HCT116 (cell line): ENCODE measurements around the gene HTR3E. TPM values are rescaled to one million over a fixed set of nuclear protein-coding genes. Genes with fewer than 3 reads are reported as not detected.
A peak's percentile ranks its signal among the peaks of the same experiment; 100 is the strongest.

ENCODE experiments used
- ATAC-seq: fragments of 200-7000 bp; cut with Tn5 transposase; 2 replicates; pipeline ENCODE4 v1.9.1; 2020; ENCODE audit warnings: mild to moderate bottlenecking, moderate library complexity
- BruUV-seq: library from RNA; stranded (reverse); fragments of 400-500 nt; replicated peaks from 2 replicates; lab custom pipeline; 2021; lab: Mats Ljungman, UMichigan
- CTCF ChIA-PET: fragments of 300-600 bp; sonication (Branson Sonifier 250); formaldehyde crosslinking; loops from one replicate; lab custom pipeline; 2021; ENCODE audit warnings: antibody characterized with exemption; lab: Charles Lee
- POLR2A ChIA-PET: fragments of 300-600, 350-600 bp; sonication (Branson Sonifier 250); formaldehyde crosslinking; loops from one replicate; lab custom pipeline; 2021; ENCODE audit warnings: antibody characterized with exemption; lab: Charles Lee
- RAD21 ChIA-PET, 2 experiments: fragments of 300-600 bp; sonication (Branson Sonifier 250); formaldehyde crosslinking; loops; one replicate each; lab custom pipeline; 2023; ENCODE audit warnings: low total read pairs in 2 of 2; ENCODE audit not compliant: uncharacterized antibody in 2 of 2, unreplicated experiment in 2 of 2, low non-redundant PET in 1 of 2; lab: Charles Lee
- DNase-seq: peaks from one replicate; pipeline ENCODE4 v3.0.0-alpha.2; 2010; ENCODE audit warnings: low read depth, low spot score
- H2AFZ ChIP-seq: fragments of 200-600 bp; shearing (Covaris generic), sonication (generic); 2 replicates; pipeline ENCODE4 v1.6.1; 2017; ENCODE audit warnings: low read depth, mixed run types, mixed read lengths, antibody characterized with exemption, low read length; ENCODE audit not compliant: poor library complexity, severe bottlenecking
- H3K27ac ChIP-seq: 2 replicates; pipeline ENCODE4 v1.5.1; 2012; ENCODE audit warnings: low read depth, low read length
- H3K27me3 ChIP-seq: fragments of 200-600 bp; sonication (generic); 2 replicates; pipeline ENCODE4 v1.6.1; 2016; ENCODE audit warnings: mixed run types, low read length, mixed read lengths; ENCODE audit not compliant: insufficient read depth
- H3K36me3 ChIP-seq, 2 experiments: fragments of 200-500 bp in 1 of 2; fragments of 200-600 bp in 1 of 2; sonication (Bioruptor generic) in 1 of 2; sonication (generic) in 1 of 2; 2 replicates each; pipeline versions ENCODE4 v1.5.1 to v1.6.1; 2014 to 2016; ENCODE audit warnings: low read length in 2 of 2, inconsistent platforms in 1 of 2, mixed read lengths in 1 of 2, mixed run types in 1 of 2; ENCODE audit not compliant: insufficient read depth in 2 of 2, control insufficient read depth in 1 of 2
- H3K4me1 ChIP-seq, 2 experiments: fragments of 200-600 bp in 1 of 2; sonication (generic) in 1 of 2; 2 replicates each; pipeline versions ENCODE4 v1.5.1 to v1.6.1; 2012 to 2017; ENCODE audit warnings: low read length in 2 of 2, inconsistent platforms in 1 of 2, mild to moderate bottlenecking in 1 of 2, mixed read lengths in 1 of 2, mixed run types in 1 of 2, moderate library complexity in 1 of 2; ENCODE audit not compliant: insufficient read depth in 2 of 2, control insufficient read depth in 1 of 2
- H3K4me2 ChIP-seq: fragments of 200-600 bp; sonication (generic); 2 replicates; pipeline ENCODE4 v1.6.1; 2017; ENCODE audit warnings: mixed run types, low read length, mixed read lengths
- H3K4me3 ChIP-seq, 2 experiments: fragments of 200-600 bp in 1 of 2; sonication (generic) in 1 of 2; replicated peaks in 1 of 2; 2 replicates each; pipeline ENCODE4 v1.5.1; 2011 to 2016; ENCODE audit warnings: low read length in 2 of 2, control low read depth in 1 of 2, low read depth in 1 of 2, mild to moderate bottlenecking in 1 of 2, mixed read lengths in 1 of 2, mixed run types in 1 of 2
- H3K79me2 ChIP-seq: fragments of 200-600 bp; sonication (generic); 2 replicates; pipeline ENCODE4 v1.6.1; 2017; ENCODE audit warnings: mild to moderate bottlenecking, mixed run types, low read length, moderate library complexity, mixed read lengths; ENCODE audit not compliant: insufficient read depth
- H3K9ac ChIP-seq: fragments of 200-600 bp; sonication (generic); 2 replicates; pipeline ENCODE4 v1.6.1; 2016; ENCODE audit warnings: low read length, mixed read lengths
- H3K9me2 ChIP-seq: fragments of 200-600 bp; sonication (generic), shearing (Covaris generic); 2 replicates; pipeline ENCODE4 v1.6.1; 2017; ENCODE audit warnings: mixed run types, mild to moderate bottlenecking, moderate library complexity; ENCODE audit not compliant: insufficient read depth
- H3K9me3 ChIP-seq, 2 experiments: fragments of 200-500 bp in 1 of 2; fragments of 200-600 bp in 1 of 2; sonication (Bioruptor generic) in 1 of 2; sonication (generic) in 1 of 2; 2 replicates each; pipeline ENCODE4 v1.6.1; 2014 to 2017; ENCODE audit warnings: low read length in 2 of 2, mixed read lengths in 2 of 2, inconsistent platforms in 1 of 2, low read depth in 1 of 2, mild to moderate bottlenecking in 1 of 2, mixed run types in 1 of 2, moderate library complexity in 1 of 2; ENCODE audit not compliant: control insufficient read depth in 1 of 2, insufficient read depth in 1 of 2
- H4K20me1 ChIP-seq: fragments of 200-600 bp; sonication (generic), shearing (Covaris generic); 2 replicates; pipeline ENCODE4 v1.6.1; 2017; ENCODE audit warnings: mixed run types, mild to moderate bottlenecking, moderate library complexity; ENCODE audit not compliant: insufficient read depth
- CBX3 ChIP-seq: IDR thresholded peaks from 2 replicates; pipeline ENCODE4 v1.6.1; 2012; ENCODE audit warnings: low read depth
- EGR1 ChIP-seq: IDR thresholded peaks from 2 replicates; pipeline ENCODE4 v1.6.1; 2012; ENCODE audit warnings: low read depth
- ELF1 ChIP-seq: IDR thresholded peaks from 2 replicates; pipeline ENCODE4 v1.6.1; 2012; ENCODE audit warnings: low read depth, borderline replicate concordance
- FOSL1 ChIP-seq: IDR thresholded peaks from 2 replicates; pipeline ENCODE4 v1.6.1; 2012; ENCODE audit warnings: low read depth
- JUND ChIP-seq: IDR thresholded peaks from 2 replicates; pipeline ENCODE4 v1.6.1; 2012
- POLR2AphosphoS5 ChIP-seq: IDR thresholded peaks from 2 replicates; pipeline ENCODE4 v1.6.1; 2011; ENCODE audit warnings: mild to moderate bottlenecking, low read depth, low read length, moderate library complexity
- RAD21 ChIP-seq: IDR thresholded peaks from 2 replicates; pipeline ENCODE4 v1.6.1; 2012; ENCODE audit warnings: low read depth, mild to moderate bottlenecking
- REST ChIP-seq: IDR thresholded peaks from 2 replicates; pipeline ENCODE4 v1.6.1; 2012; ENCODE audit warnings: low read depth
- SP1 ChIP-seq: IDR thresholded peaks from 2 replicates; pipeline ENCODE4 v1.6.1; 2012; ENCODE audit warnings: low read depth
- YY1 ChIP-seq: IDR thresholded peaks from 2 replicates; pipeline ENCODE4 v1.6.1; 2011; ENCODE audit warnings: low read length, low read depth, moderate library complexity, mild to moderate bottlenecking; ENCODE audit not compliant: insufficient replicate concordance; ENCODE audit errors: extremely low read depth
- ZBTB33 ChIP-seq: IDR thresholded peaks from 2 replicates; pipeline ENCODE4 v1.6.1; 2011; ENCODE audit warnings: mild to moderate bottlenecking, low read length, moderate library complexity; ENCODE audit not compliant: insufficient replicate concordance; ENCODE audit errors: extremely low read depth
- ZNF274 ChIP-seq: fragments of 200-500 bp; sonication (Bioruptor generic); IDR thresholded peaks from 2 replicates; pipeline ENCODE4 v1.6.1; 2014; ENCODE audit warnings: mild to moderate bottlenecking, low read depth, low read length, inconsistent platforms
- intact Hi-C: fragments of 100-400 bp; cut with micrococcal nuclease; formaldehyde crosslinking; loops from 2 replicates; pipeline ENCODE4 v1.10.0; 2022
- total RNA-seq: library from RNA; stranded (reverse); gene quantifications from one replicate; pipeline ENCODE4 v1.2.1, GENCODE V29; 2021; ENCODE audit not compliant: unreplicated experiment
- TF ChIP-seq, protein P1 (sequence below): IDR thresholded peaks from 2 replicates; pipeline ENCODE4 v1.6.1; 2012
- TF ChIP-seq, protein P2 (sequence below): IDR thresholded peaks from 2 replicates; pipeline ENCODE4 v1.6.1; 2012

The HTR3E gene
- total RNA-seq, 1 experiment from 2014 or later = not detected

DNA sequence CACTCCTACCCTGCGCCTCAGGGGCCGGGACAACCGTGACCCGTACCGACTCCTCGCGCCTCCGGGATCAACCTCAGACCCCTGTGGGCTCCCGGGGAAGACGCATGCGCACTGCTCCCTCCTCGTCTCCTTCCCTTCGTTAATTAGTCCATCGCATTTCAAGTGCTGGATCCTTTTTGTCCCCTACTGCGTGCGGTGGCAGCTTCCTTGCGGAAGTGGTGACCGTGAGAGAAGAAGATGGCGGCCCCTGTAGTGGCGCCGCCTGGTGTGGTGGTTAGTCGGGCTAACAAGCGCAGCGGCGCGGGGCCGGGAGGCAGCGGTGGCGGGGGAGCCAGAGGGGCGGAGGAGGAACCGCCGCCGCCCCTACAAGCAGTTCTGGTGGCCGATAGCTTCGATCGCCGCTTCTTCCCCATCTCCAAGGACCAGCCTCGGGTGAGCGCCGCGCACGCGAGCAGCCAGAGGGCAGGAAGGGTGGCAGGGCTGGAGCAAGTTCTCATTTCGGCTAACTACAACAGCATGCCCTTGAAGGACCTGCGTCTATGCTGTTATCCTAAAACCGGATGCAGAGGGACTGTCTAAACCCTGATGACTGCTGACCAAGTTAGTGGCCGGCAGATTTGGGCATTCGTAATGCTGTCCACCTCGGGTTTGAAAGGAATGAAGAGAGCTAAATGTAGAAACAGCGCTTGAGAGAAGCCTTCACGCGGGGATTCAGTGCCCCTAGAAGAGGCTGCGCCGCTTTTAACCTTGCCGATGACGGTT, 38.5 kb downstream of the HTR3E start, which contains the start of gene EIF2B5 (continued):
- TF ChIP-seq REST (no peak), ZNF274 (no peak), YY1 (peak; percentile 98), SP1 (peak; percentile 86), CBX3 (peak; percentile 85; the same call in 1 of the 2 replicates), ELF1 (peak; percentile 98)

DNA sequence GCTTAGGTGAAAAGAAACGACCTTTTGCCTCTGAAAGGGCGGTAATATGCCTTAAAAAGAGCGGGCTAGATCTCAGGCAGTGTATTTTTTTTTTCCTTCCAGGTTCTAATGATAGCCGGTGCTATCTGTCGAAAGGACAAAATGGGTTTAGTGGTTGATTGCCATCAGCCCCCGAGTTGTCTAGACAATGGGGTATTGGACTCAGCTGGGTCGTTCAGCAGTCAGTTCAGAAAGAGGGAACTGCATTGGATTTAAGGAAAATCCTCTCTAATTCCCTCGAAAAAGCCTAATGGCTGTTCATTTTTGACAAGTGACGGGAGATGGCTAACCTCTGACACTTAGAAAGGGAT, 39.0 kb downstream of the HTR3E start:
- POLR2A ChIA-PET = no interaction called here
- Histone ChIP-seq H3K4me3 (peak overlapping the region; percentile 89 to 91), H3K9ac (peak overlapping the region; percentile 89), H3K9me2 (no peaks in the 10 kb centered on the region), H4K20me1 (no peaks in the 10 kb centered on the region), H3K27me3 (no peaks in the 10 kb centered on the region), H3K27ac (peak overlapping the region; percentile 71), H3K79me2 (peaks cover 56% of the 10 kb centered on the region), H3K4me2 (peak overlapping the region; percentile 91), H2AFZ (no peak overlapping the region), H3K36me3 (peaks cover 7 to 10% of the 10 kb centered on the region in 2 experiments; a peak in 3 of 4 replicates), H3K9me3 (no peaks in the 10 kb centered on the region), H3K4me1 (peaks cover 9 to 31% of the 10 kb centered on the region in 2 experiments; a peak in 3 of 4 replicates)
- intact Hi-C loops = loop anchor here (2.0 kb wide), 1 partner anchor 39 kb away; the partner anchor contains the start of gene AP2M1
- DNase-seq (no peak), ATAC-seq (no peak)
- CTCF ChIA-PET = no interaction called here
- BruUV-seq = no TSS peak
- RAD21 ChIA-PET = no interaction called here
- no peak for TF ChIP-seq ZNF274
- TF ChIP-seq RAD21 = no peak
- TF ChIP-seq ELF1 = no peak
- no peak for TF ChIP-seq REST
- no peak for TF ChIP-seq ZBTB33
- no peak for TF ChIP-seq JUND
- TF ChIP-seq, protein P1, sequence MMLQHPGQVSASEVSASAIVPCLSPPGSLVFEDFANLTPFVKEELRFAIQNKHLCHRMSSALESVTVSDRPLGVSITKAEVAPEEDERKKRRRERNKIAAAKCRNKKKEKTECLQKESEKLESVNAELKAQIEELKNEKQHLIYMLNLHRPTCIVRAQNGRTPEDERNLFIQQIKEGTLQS = no peak
- no peak for TF ChIP-seq POLR2AphosphoS5
- no peak for TF ChIP-seq EGR1
- TF ChIP-seq FOSL1 = no peak
- TF ChIP-seq, protein P2, sequence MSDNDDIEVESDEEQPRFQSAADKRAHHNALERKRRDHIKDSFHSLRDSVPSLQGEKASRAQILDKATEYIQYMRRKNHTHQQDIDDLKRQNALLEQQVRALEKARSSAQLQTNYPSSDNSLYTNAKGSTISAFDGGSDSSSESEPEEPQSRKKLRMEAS = no peak
